Measurements from ENCODE around the gene PPP1R3F.
"Not testable (repeated sequence)": the region's sequence is repeated elsewhere in the genome, so short reads cannot be mapped to it uniquely, and the experiment has no call there.

- TF ChIP-seq CTCF (IDR thresholded peaks at IDR 0.05; ENCODE audit: insufficient read depth, low read length); REST (IDR thresholded peaks at IDR 0.05; ENCODE audit: insufficient replicate concordance, low read depth): not testable (repeated sequence)
Observed at GRCh38 chrX:49322266-49322665, 52.7 kb downstream of the PPP1R3F start.

Measured in HL-60 (cell line).